Cardiac muscle cell (in vitro differentiated cells and primary cell): ENCODE results near the gene GGA2. TPM values are rescaled to one million over a fixed set of nuclear protein-coding genes. Genes with fewer than 3 reads are reported as not detected.
"Not testable (repeated sequence)": the region's sequence is repeated elsewhere in the genome, so short reads cannot be mapped to it uniquely, and the experiment has no call there.

Experiments used
- DNase-seq, 2 donors: peaks; one replicate each; pipeline versions ENCODE4 v3.0.0 to v3.0.0-alpha.2; 2010 to 2017; ENCODE audit warnings: low read depth in 1 of 2, low spot score in 1 of 2
- H3K27ac ChIP-seq: fragments of 200-600 bp; sonication (generic); 2 replicates; pipeline ENCODE4 v1.5.1; 2016
- H3K27me3 ChIP-seq: fragments of 200-600 bp; sonication (generic); 2 replicates; pipeline ENCODE4 v1.6.0; 2016; ENCODE audit warnings: control low read depth
- H3K36me3 ChIP-seq: fragments of 200-600 bp; sonication (generic); 2 replicates; pipeline ENCODE4 v1.5.1; 2016; ENCODE audit warnings: control low read depth
- H3K4me1 ChIP-seq: fragments of 200-600 bp; sonication (generic); 2 replicates; pipeline ENCODE4 v1.8.1; 2017; ENCODE audit warnings: low read depth, mild to moderate bottlenecking, mixed run types
- H3K4me3 ChIP-seq: fragments of 200-600 bp; sonication (generic); 2 replicates; pipeline ENCODE4 v1.5.1; 2016; ENCODE audit warnings: mild to moderate bottlenecking
- H3K9me3 ChIP-seq: fragments of 200-600 bp; sonication (generic); 2 replicates; pipeline ENCODE4 v1.5.1; 2017; ENCODE audit warnings: low read depth, mild to moderate bottlenecking, control low read depth
- polyA plus RNA-seq: library from polyadenylated mRNA; unstranded; fragments of >200 nt; fragmentation: Nextera tagmentation; extraction: Ambion mirVana; gene quantifications from 2 replicates; pipeline ENCODE4 v1.2.1, GENCODE V29; 2016
- total RNA-seq: library from RNA; depleted of rRNA; stranded (reverse); fragments of >200 nt; gene quantifications from 2 replicates; pipeline ENCODE4 v1.2.3, GENCODE V29; 2016
- TF ChIP-seq, protein P1 (sequence below): IDR thresholded peaks from 2 replicates; pipeline ENCODE4 v1.5.1; 2012; ENCODE audit warnings: low read depth, mild to moderate bottlenecking, low read length

Gene GGA2
- total and polyA plus RNA-seq, 2 experiments from 2014 or later: 126 to 149 TPM

DNA sequence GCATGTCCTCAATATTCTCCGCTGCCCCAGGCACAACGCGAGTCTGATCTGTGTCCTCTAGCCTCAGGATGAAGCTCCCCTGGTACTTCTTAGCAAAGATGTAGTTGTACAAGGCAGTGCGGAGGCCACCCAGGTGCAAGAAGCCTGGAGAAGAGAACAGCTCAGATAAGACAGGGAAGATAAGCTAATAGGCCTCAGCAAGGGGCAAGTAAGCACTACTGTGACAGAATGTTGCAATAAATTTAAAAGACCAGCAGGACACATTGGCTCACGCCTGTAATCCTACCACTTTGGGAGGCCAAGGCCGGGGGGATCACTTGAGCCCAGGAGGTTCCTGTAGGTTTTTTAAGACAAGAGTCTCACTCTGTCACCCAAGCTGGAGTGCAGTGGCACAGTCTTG lies 41.9 kb upstream of the GGA2 start:
- no peak for DNase-seq
- H3K27ac ChIP-seq: no peak overlapping the region
- no peak overlapping the region for H3K4me3 ChIP-seq
- no peaks in the 10 kb centered on the region for H3K4me1 ChIP-seq
- no peaks in the 10 kb centered on the region for H3K9me3 ChIP-seq
- H3K27me3 ChIP-seq: no peaks in the 10 kb centered on the region
- H3K36me3 ChIP-seq: peaks cover 24% of the 10 kb centered on the region
- TF ChIP-seq, protein P1, sequence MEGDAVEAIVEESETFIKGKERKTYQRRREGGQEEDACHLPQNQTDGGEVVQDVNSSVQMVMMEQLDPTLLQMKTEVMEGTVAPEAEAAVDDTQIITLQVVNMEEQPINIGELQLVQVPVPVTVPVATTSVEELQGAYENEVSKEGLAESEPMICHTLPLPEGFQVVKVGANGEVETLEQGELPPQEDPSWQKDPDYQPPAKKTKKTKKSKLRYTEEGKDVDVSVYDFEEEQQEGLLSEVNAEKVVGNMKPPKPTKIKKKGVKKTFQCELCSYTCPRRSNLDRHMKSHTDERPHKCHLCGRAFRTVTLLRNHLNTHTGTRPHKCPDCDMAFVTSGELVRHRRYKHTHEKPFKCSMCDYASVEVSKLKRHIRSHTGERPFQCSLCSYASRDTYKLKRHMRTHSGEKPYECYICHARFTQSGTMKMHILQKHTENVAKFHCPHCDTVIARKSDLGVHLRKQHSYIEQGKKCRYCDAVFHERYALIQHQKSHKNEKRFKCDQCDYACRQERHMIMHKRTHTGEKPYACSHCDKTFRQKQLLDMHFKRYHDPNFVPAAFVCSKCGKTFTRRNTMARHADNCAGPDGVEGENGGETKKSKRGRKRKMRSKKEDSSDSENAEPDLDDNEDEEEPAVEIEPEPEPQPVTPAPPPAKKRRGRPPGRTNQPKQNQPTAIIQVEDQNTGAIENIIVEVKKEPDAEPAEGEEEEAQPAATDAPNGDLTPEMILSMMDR: no peak

DNA sequence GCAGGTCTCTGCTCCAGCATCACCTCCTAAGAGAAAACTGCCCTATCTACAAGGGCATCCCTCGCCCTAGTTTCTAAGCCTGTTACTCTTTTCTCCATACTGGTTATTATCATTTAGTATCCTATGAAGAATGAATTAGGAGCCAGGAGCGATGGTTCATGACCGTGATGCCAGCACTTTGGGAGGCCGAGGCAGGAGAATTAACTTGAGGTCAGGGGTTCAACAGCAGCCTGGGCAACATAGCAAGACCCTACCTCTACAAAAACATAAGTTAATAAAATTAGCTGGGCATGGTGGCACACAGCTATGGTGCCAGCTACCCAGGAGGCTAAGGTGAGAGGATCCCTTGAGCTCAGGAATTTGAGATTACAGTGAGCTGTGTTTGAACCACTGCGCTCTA lies 39.6 kb upstream of the GGA2 start:
- no peaks in the 10 kb centered on the region for H3K4me1 ChIP-seq
- H3K27me3 ChIP-seq: no peaks in the 10 kb centered on the region
- H3K9me3 ChIP-seq: no peaks in the 10 kb centered on the region
- no peak for DNase-seq
- peaks cover 33% of the 10 kb centered on the region for H3K36me3 ChIP-seq
- no peak overlapping the region for H3K27ac ChIP-seq
- H3K4me3 ChIP-seq: no peak overlapping the region
- TF ChIP-seq, protein P1: no peak

DNA sequence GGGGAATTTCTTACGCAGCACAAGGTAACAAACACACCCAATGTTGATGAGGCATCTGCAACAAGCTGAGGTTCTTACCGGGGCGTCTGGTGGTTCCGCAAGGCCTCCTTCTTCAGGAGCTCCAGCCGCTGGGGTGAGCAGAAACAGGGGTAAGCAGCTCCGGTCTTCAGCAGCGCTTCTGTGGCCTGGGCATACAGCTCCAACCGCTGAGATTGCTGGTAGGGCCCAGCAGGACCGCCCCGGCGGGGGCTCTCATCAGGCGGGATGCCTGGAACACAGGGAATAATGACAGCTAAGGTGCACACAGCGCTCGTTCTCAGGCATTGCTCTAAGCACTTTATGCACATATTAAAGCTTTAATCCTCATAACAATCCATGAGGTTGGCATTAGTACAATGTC lies 34.1 kb upstream of the GGA2 start:
- Histone ChIP-seq H3K4me3 (no peak overlapping the region), H3K27me3 (no peaks in the 10 kb centered on the region), H3K9me3 (no peaks in the 10 kb centered on the region), H3K36me3 (peaks cover 40% of the 10 kb centered on the region), H3K4me1 (no peaks in the 10 kb centered on the region), H3K27ac (no peak overlapping the region)
- no peak for DNase-seq
- TF ChIP-seq, protein P1: no peak

DNA sequence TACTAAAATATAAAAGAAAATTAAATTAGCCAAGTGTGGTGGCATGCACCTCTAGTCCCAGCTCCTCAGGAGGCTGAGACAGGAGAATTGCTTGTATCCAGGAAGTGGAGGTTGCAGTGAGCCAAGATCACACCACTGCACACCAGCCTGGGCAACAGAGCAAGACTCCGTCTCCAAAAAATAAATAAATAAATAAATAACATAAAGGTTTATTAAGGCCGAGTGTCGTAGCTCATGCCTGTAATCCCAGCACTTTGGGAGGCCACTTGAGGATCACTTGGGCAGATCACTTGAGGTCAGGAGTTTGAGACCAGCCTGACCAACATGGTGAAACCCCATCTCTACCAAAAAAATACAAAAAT lies 30.5 kb upstream of the GGA2 start:
- H3K4me3 ChIP-seq, H3K27ac ChIP-seq, H3K4me1 ChIP-seq, H3K9me3 ChIP-seq, H3K27me3 ChIP-seq, DNase-seq: not testable (repeated sequence)
- H3K36me3 ChIP-seq: peaks cover 27% of the 10 kb centered on the region

DNA sequence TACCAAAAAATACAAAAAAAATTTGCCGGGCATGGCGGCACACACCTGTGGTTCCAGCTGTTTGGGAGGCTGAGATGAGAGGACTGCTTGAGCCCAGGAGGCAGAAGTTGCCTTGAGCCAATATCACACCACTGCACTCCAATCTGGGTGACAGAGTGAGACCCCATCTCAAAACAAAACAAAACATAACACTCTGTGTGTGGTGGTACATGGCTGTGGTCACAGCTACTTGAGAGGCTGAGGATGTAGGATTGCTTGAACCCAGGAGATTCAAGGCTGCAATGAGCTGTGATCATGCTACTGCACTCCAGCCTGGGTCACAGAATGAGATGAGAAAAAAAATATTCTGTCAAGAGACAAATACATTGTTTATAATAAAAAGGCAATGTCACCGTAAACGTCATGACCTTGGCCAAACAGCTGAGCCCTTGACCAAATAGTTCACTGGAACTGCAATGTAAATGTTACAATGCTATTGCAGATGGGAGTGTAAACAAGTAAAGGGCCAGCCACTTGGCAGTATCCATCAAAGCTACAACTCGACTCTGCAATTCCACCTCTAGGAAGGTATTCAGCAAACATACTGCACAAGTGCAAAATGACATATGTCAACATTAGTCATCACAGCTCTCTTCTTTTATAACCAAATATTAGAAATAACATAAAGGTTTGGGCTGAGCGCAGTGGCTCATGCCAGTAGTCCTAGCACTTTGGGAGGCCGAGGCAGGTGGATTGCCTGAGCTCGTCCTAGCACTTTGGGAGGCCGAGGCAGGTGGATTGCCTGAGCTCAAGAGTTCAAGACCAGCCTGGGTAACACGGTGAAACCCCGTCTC lies 29.9 kb upstream of the GGA2 start:
- Histone ChIP-seq H3K27me3 (no peaks in the 10 kb centered on the region), H3K36me3 (peaks cover 27% of the 10 kb centered on the region), H3K4me1 (no peaks in the 10 kb centered on the region), H3K27ac (no peak overlapping the region), H3K9me3 (no peaks in the 10 kb centered on the region), H3K4me3 (no peak overlapping the region)
- TF ChIP-seq, protein P1: no peak
- DNase-seq: no peak

DNA sequence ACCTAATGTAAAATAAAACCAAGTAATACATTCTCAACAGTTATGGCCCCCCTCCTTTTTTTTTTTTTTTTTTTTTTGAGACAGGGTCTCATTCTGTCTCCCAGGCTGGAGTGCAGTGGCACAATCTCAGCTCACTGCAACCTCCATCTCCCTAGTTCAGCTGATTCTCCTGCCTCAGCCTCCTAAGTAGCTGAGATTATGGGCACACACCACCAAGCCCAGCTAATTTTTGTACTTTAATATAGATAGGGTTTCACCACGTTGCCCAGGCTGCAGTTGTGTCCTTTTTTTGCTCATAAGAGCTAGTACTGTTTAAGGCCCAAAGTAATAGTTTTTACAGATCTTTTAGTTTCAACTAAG lies 28.6 kb upstream of the GGA2 start:
- Histone ChIP-seq H3K9me3 (no peaks in the 10 kb centered on the region), H3K4me1 (no peaks in the 10 kb centered on the region), H3K27ac (no peak overlapping the region), H3K27me3 (no peaks in the 10 kb centered on the region), H3K4me3 (no peak overlapping the region), H3K36me3 (peaks cover 29% of the 10 kb centered on the region)
- DNase-seq: no peak
- TF ChIP-seq, protein P1: no peak
